Dendritic cell treated with granulocyte-macrophage colony-stimulating factor and Interleukin-4, amounts not matched to agents 40 ng/mL and 50 ng/mL, for 4 days (primary cell): ENCODE results near the gene NUMA1.

Source experiments
- H3K27ac Mint-ChIP-seq: one replicate; pipeline ENCODE4 v1.8.0; 2022; ENCODE audit warnings: mild to moderate bottlenecking, mixed read lengths
- H3K27me3 Mint-ChIP-seq: one replicate; pipeline ENCODE4 v1.8.0; 2022; ENCODE audit warnings: mild to moderate bottlenecking, mixed read lengths
- H3K36me3 Mint-ChIP-seq: one replicate; pipeline ENCODE4 v1.8.0; 2022; ENCODE audit warnings: low read depth, mixed read lengths
- H3K4me1 Mint-ChIP-seq: one replicate; pipeline ENCODE4 v1.8.0; 2022; ENCODE audit warnings: low read depth, mixed read lengths
- H3K4me3 Mint-ChIP-seq: one replicate; pipeline ENCODE4 v1.8.0; 2022; ENCODE audit warnings: mild to moderate bottlenecking, moderate library complexity, mixed read lengths
- H3K9me3 Mint-ChIP-seq: one replicate; pipeline ENCODE4 v1.8.0; 2022; ENCODE audit warnings: mixed read lengths
- intact Hi-C: fragments of 100-400 bp; cut with micrococcal nuclease; formaldehyde crosslinking; loops from one replicate; pipeline ENCODE4 v1.15.0; 2022

Gene NUMA1

DNA sequence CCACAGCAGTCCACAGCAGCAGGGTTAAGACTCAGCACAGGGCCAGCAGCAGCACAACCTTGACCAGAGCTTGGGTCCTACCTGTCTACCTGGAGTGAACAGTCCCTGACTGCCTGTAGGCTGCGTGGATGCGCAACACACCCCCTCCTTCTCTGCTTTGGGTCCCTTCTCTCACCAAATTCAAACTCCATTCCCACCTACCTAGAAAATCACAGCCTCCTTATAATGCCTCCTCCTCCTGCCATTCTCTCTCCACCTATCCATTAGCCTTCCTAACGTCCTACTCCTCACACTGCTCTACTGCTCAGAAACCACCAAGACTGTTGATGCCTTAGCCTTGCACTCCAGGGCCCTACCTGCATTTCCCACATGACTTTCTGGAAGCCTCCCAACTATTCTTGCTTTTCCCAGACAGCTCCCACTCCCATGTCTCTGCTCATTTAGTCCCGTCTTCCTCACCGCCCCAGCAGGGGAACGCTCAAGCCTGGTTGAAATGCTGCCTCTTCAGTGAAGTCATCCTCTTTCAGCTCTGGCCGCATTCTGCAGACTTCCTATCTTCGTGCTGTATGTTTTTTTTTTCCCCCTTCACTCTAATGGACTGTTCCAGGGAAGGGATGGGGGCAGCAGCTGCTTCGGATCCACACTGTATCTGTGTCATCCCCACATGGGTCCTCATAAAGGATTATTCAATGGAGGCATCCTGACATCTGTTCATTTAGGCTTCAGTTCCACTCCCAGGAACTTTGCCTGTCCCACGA is 78.3 kb downstream of the NUMA1 start:
- H3K4me1 Mint-ChIP-seq, result peaks cover 77% of the 10 kb centered on the region
- peak overlapping the region; percentile 13 for H3K4me3 Mint-ChIP-seq
- intact Hi-C loops, result no loop called here
- peak overlapping the region; percentile 62 for H3K27ac Mint-ChIP-seq
- H3K36me3 Mint-ChIP-seq, result peaks cover 85% of the 10 kb centered on the region
- no peaks in the 10 kb centered on the region for H3K9me3 Mint-ChIP-seq
- H3K27me3 Mint-ChIP-seq, result no peaks in the 10 kb centered on the region

- Mint-ChIP-seq H3K4me1 (peaks cover 81% of the 10 kb centered on the region), H3K4me3 (peak overlapping the region; percentile 13), H3K27me3 (no peaks in the 10 kb centered on the region), H3K27ac (no peak overlapping the region), H3K36me3 (peaks cover 84% of the 10 kb centered on the region), H3K9me3 (no peaks in the 10 kb centered on the region)
- intact Hi-C loops, result no loop called here
These were observed 79.1 kb downstream of the NUMA1 start for GRCh38 chr11:72001285-72001684.

DNA sequence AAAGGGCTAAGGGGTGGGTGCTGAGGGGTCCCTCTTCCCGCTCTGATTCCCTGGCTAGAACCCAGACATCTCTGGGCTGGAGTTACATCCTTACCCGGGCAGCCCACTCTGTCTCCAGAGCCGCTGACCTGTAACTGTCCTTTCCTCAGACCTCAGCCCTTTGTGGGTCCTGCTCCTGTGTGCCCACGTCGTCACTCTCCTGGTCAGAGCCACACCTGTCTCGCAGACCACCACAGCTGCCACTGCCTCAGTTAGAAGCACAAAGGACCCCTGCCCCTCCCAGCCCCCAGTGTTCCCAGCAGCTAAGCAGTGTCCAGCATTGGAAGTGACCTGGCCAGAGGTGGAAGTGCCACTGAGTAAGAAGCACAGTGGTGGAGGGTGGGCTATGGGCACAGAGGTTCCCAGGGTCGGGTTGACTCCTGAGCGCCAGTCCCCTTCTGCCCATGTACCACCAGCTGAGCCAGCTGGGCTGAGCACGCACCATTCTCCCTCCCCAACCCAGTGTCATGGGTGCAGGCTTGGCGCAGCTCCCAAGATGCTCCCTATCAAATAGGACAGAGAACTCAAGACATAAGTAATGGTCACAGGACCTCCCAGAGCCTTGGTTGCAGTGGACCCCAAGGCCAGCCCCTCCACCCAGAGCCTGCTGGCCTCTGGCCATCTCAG is 80.0 kb downstream of the NUMA1 start:
- peak overlapping the region; percentile 96 for H3K27ac Mint-ChIP-seq
- H3K9me3 Mint-ChIP-seq, result no peaks in the 10 kb centered on the region
- peaks cover 75% of the 10 kb centered on the region for H3K36me3 Mint-ChIP-seq
- intact Hi-C loops, result no loop called here
- no peaks in the 10 kb centered on the region for H3K27me3 Mint-ChIP-seq
- peaks cover 83% of the 10 kb centered on the region for H3K4me1 Mint-ChIP-seq
- peak overlapping the region; percentile 90 for H3K4me3 Mint-ChIP-seq

DNA sequence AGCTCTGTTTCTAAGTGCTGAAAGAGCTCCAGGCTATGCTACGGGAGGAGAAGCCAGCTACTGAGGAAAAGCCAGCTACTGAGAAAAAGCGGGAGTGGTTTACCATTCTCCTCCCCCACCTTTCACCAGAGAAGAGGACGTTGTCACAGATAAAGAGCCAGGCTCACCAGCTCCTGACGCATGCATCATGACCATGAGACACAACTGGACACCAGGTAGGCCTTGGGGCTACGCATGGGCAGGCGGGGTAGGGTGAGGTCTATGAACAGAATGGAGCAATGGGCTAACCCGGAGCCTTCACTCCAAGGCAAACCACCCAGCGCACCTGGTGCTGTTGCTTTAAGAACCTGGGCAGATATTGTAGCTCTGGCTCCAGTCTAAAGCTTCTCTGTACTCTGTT is 80.5 kb downstream of the NUMA1 start:
- Mint-ChIP-seq H3K4me1 (peaks cover 86% of the 10 kb centered on the region), H3K27me3 (no peaks in the 10 kb centered on the region), H3K9me3 (no peaks in the 10 kb centered on the region), H3K36me3 (peaks cover 70% of the 10 kb centered on the region), H3K27ac (peak overlapping the region; percentile 96), H3K4me3 (peak overlapping the region; percentile 90)
- intact Hi-C loops, result no loop called here

GRCh38 chr11:71999362-71999761 is 81.0 kb downstream of the NUMA1 start:
- Mint-ChIP-seq H3K9me3 (no peaks in the 10 kb centered on the region), H3K4me1 (peaks cover 90% of the 10 kb centered on the region), H3K4me3 (peak overlapping the region; percentile 90), H3K36me3 (peaks cover 65% of the 10 kb centered on the region), H3K27me3 (no peaks in the 10 kb centered on the region), H3K27ac (peak overlapping the region; percentile 96)
- intact Hi-C loops, result no loop called here

GRCh38 chr11:71998649-71999310 is 81.6 kb downstream of the NUMA1 start, which contains the start of gene IL18BP:
IL18BP (plus strand) TSS chr11:71998909; CDS start chr11:71999985, 1,076 bp downstream.
- peak within 1 kb of the TSS; percentile 96 for H3K27ac Mint-ChIP-seq
- peaks cover 59% of the 10 kb centered on the region for H3K36me3 Mint-ChIP-seq
- H3K9me3 Mint-ChIP-seq, result no peaks in the 10 kb centered on the region
- peak within 1 kb of the TSS; percentile 90 for H3K4me3 Mint-ChIP-seq
- intact Hi-C loops, result no loop called here
- no peaks in the 10 kb centered on the region for H3K27me3 Mint-ChIP-seq
- peaks cover 95% of the 10 kb centered on the region for H3K4me1 Mint-ChIP-seq

- Mint-ChIP-seq H3K27me3 (no peaks in the 10 kb centered on the region), H3K27ac (peak overlapping the region; percentile 96), H3K36me3 (peaks cover 57% of the 10 kb centered on the region), H3K4me1 (peaks cover 95% of the 10 kb centered on the region), H3K4me3 (no peak overlapping the region), H3K9me3 (no peaks in the 10 kb centered on the region)
- intact Hi-C loops, result no loop called here
These were observed 82.3 kb downstream of the NUMA1 start for GRCh38 chr11:71998061-71998460.

DNA sequence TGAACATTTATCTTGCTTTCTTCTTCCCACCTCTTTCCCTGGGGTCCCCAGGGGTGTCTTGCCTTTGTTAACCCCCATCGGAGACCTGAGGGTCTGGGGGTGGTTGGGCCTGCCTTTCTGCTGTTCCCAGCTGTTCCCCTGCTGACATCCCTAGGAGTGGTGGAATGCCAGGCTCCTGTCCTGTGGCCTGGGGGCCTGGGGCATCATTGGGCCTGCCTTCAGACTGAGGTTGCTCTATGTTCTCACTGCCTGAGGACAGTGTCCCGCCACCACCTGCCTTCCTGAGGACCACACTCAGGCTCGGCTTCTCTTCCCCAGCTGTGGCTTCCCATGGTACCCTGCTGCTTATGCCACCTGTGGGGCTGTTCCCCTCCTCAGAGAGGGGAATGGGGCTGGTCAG is 82.7 kb downstream of the NUMA1 start:
- H3K27me3 Mint-ChIP-seq, result no peaks in the 10 kb centered on the region
- peaks cover 96% of the 10 kb centered on the region for H3K4me1 Mint-ChIP-seq
- H3K36me3 Mint-ChIP-seq, result peaks cover 57% of the 10 kb centered on the region
- intact Hi-C loops, result loop anchor here (2.0 kb wide), 1 partner anchor 19 kb away; no protein-coding TSS in a partner anchor
- no peak overlapping the region for H3K4me3 Mint-ChIP-seq
- no peaks in the 10 kb centered on the region for H3K9me3 Mint-ChIP-seq
- H3K27ac Mint-ChIP-seq, result peak overlapping the region; percentile 96

- intact Hi-C loops, result loop anchor here (2.0 kb wide), 1 partner anchor 18 kb away; no protein-coding TSS in a partner anchor
- Mint-ChIP-seq H3K27me3 (no peaks in the 10 kb centered on the region), H3K36me3 (peaks cover 54% of the 10 kb centered on the region), H3K4me1 (peaks cover 96% of the 10 kb centered on the region), H3K27ac (peak overlapping the region; percentile 96), H3K4me3 (no peak overlapping the region), H3K9me3 (no peaks in the 10 kb centered on the region)
These were observed 83.4 kb downstream of the NUMA1 start for GRCh38 chr11:71996946-71997345.

- Mint-ChIP-seq H3K27ac (peak overlapping the region; percentile 96), H3K4me3 (no peak overlapping the region), H3K27me3 (no peaks in the 10 kb centered on the region), H3K9me3 (no peaks in the 10 kb centered on the region), H3K4me1 (peaks cover 95% of the 10 kb centered on the region), H3K36me3 (peaks cover 50% of the 10 kb centered on the region)
- intact Hi-C loops, result loop anchor here (2.0 kb wide), 1 partner anchor 18 kb away; no protein-coding TSS in a partner anchor
These were observed 83.8 kb downstream of the NUMA1 start for GRCh38 chr11:71996517-71996916.

GRCh38 chr11:71995726-71996291 is 84.5 kb downstream of the NUMA1 start:
- H3K27me3 Mint-ChIP-seq, result no peaks in the 10 kb centered on the region
- H3K9me3 Mint-ChIP-seq, result no peaks in the 10 kb centered on the region
- peak overlapping the region; percentile 20 for H3K4me3 Mint-ChIP-seq
- peak overlapping the region; percentile 96 for H3K27ac Mint-ChIP-seq
- peaks cover 88% of the 10 kb centered on the region for H3K4me1 Mint-ChIP-seq
- intact Hi-C loops, result loop anchor here (2.0 kb wide), 1 partner anchor 17 kb away; no protein-coding TSS in a partner anchor
- peaks cover 44% of the 10 kb centered on the region for H3K36me3 Mint-ChIP-seq

GRCh38 chr11:71994786-71995185 is 85.6 kb downstream of the NUMA1 start:
- no peak overlapping the region for H3K4me3 Mint-ChIP-seq
- no peaks in the 10 kb centered on the region for H3K27me3 Mint-ChIP-seq
- peaks cover 44% of the 10 kb centered on the region for H3K36me3 Mint-ChIP-seq
- peaks cover 87% of the 10 kb centered on the region for H3K4me1 Mint-ChIP-seq
- peak overlapping the region; percentile 96 for H3K27ac Mint-ChIP-seq
- intact Hi-C loops, result no loop called here
- no peaks in the 10 kb centered on the region for H3K9me3 Mint-ChIP-seq

DNA sequence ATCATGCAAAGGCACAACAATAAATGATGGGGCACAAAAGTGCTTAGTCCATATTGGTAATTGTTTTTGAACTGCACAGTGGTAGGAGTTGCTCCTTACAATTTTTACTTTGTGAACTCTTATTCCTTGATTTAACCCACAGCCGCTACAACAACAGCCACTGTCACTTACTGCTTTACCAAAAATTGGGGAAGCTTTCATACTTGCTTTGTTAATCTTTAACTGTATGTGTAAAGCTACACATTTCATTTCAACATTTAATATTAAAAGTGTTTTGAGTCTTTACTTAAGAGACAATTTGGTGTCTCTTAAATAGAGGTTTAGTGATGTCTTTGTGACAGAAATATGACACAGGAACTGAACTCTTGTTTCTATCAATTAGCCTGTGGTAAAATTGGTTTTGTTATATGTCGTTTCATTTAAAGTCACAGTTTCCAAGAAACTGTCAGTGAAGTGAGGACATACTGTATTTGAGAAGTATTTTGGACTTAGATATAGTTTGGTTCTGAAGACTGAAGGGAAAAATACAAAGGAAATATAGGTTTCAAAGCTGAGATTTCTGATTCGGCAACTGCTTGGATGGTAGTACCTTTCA is 88.1 kb downstream of the NUMA1 start:
- Mint-ChIP-seq H3K27ac (peak overlapping the region; percentile 94), H3K36me3 (peaks cover 35% of the 10 kb centered on the region), H3K27me3 (no peaks in the 10 kb centered on the region), H3K4me1 (peaks cover 66% of the 10 kb centered on the region), H3K4me3 (no peak overlapping the region), H3K9me3 (no peaks in the 10 kb centered on the region)
- intact Hi-C loops, result no loop called here
